ENCODE measurements around the gene CDK9. TPM values are rescaled to one million over a fixed set of nuclear protein-coding genes. Genes with fewer than 3 reads are reported as not detected.

Gene CDK9
- total RNA-seq, 1 donor from 2014 or later = 120 TPM

- Mint-ChIP-seq H3K27me3 (ENCODE audit: low read depth) (no peaks in the 10 kb centered on the region), H3K4me3 (no peak overlapping the region), H3K27ac (no peak overlapping the region), H3K9me3 (no peaks in the 10 kb centered on the region), H3K4me1 (peaks cover 18% of the 10 kb centered on the region), H3K36me3 (peaks cover 8% of the 10 kb centered on the region)
- DNase-seq (ENCODE audit: low spot score in 2 of 2, unreplicated experiment in 2 of 2) = no peak
- no peak for TF ChIP-seq CTCF (IDR thresholded peaks at IDR 0.05; ENCODE audit: unreplicated experiment)
These were observed 19.8 kb downstream of the CDK9 start for GRCh38 chr9:127805620-127806019.

- Mint-ChIP-seq H3K9me3 (no peaks in the 10 kb centered on the region), H3K4me3 (no peak overlapping the region), H3K27ac (no peak overlapping the region), H3K27me3 (ENCODE audit: low read depth) (no peaks in the 10 kb centered on the region), H3K36me3 (peaks cover 8% of the 10 kb centered on the region), H3K4me1 (peaks cover 17% of the 10 kb centered on the region)
- no peak for DNase-seq (ENCODE audit: low spot score in 2 of 2, unreplicated experiment in 2 of 2)
- no peak for TF ChIP-seq CTCF (IDR thresholded peaks at IDR 0.05; ENCODE audit: unreplicated experiment)
These were observed 21.0 kb downstream of the CDK9 start for GRCh38 chr9:127806871-127807270.

- Mint-ChIP-seq H3K27ac (no peak overlapping the region), H3K27me3 (ENCODE audit: low read depth) (no peaks in the 10 kb centered on the region), H3K36me3 (peaks cover 11% of the 10 kb centered on the region), H3K4me3 (no peak overlapping the region), H3K4me1 (peaks cover 8% of the 10 kb centered on the region), H3K9me3 (no peaks in the 10 kb centered on the region)
- DNase-seq (ENCODE audit: low spot score in 2 of 2, unreplicated experiment in 2 of 2) = no peak
- no peak for TF ChIP-seq CTCF (IDR thresholded peaks at IDR 0.05; ENCODE audit: unreplicated experiment)
These were observed 22.6 kb downstream of the CDK9 start for GRCh38 chr9:127808347-127809001.

- H3K36me3 Mint-ChIP-seq = peaks cover 11% of the 10 kb centered on the region
- peak overlapping the region; percentile 50 for H3K4me3 Mint-ChIP-seq
- no peak overlapping the region for H3K27ac Mint-ChIP-seq
These were observed 23.2 kb downstream of the CDK9 start for GRCh38 chr9:127809002-127809539.

GRCh38 chr9:127809540-127810377, 23.9 kb downstream of the CDK9 start:
- Mint-ChIP-seq H3K27ac (no peak overlapping the region), H3K4me1 (peaks cover 5% of the 10 kb centered on the region), H3K4me3 (peak overlapping the region; percentile 50), H3K9me3 (no peaks in the 10 kb centered on the region), H3K36me3 (peaks cover 11% of the 10 kb centered on the region), H3K27me3 (ENCODE audit: low read depth) (no peaks in the 10 kb centered on the region)
- DNase-seq (ENCODE audit: low spot score in 2 of 2, unreplicated experiment in 2 of 2) = peak in 1 of 2 experiments; percentile 20
- TF ChIP-seq CTCF (IDR thresholded peaks at IDR 0.05; ENCODE audit: unreplicated experiment) = no peak

More at GRCh38 chr9:127809002-127809539, 23.2 kb downstream of the CDK9 start:
- no peak for TF ChIP-seq CTCF (IDR thresholded peaks at IDR 0.05; ENCODE audit: unreplicated experiment)
- H3K27me3 Mint-ChIP-seq (ENCODE audit: low read depth) = no peaks in the 10 kb centered on the region
- no peaks in the 10 kb centered on the region for H3K9me3 Mint-ChIP-seq
- DNase-seq (ENCODE audit: low spot score in 2 of 2, unreplicated experiment in 2 of 2) = no peak
- peaks cover 5% of the 10 kb centered on the region for H3K4me1 Mint-ChIP-seq

Measured in mesothelial cell of epicardium (in vitro differentiated cells).